ENCODE results near the gene CABP4.
"Not testable (repeated sequence)": the region's sequence is repeated elsewhere in the genome, so short reads cannot be mapped to it uniquely, and the experiment has no call there.

The CABP4 gene

DNA sequence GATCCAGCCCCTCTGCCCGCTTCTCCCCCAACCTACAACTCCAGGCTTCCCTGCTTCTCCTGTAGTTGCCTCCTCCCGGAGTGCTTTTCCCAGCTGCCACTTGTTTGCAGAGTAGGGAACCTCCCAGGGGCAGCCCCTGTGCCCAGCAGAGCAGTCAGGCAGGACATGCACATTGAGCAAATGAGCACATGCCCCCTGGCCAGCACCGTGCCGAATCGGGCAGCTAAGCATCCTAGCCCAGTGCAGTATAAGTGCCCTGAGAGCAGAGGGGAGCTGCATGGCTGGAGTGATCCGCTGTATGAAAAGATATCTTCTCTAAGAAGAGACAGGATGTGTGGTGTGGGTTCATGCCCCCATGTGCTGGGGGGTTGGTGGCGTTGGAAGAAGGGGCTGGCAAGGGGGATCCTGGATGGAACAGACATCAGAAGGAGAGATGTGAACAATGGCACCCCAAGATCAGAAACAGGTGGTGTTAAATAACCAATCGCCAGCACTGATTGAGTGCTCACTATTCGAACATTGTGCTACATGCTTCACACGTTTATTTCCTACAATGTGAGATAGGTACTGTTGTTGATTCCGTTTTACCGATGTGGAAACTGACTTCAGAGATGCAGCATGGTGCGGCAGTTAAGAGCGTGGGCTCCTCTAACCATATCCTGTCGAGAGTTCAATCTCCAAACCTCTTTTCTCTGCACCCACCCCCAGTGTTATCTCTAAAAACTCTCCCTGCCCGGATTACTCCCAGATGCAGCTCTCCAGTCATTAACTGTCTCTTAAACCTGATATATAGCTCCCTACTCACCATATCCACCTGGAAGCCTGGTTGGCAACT lies 28.9 kb downstream of the CABP4 start:
- DNase-seq: no peak

DNA sequence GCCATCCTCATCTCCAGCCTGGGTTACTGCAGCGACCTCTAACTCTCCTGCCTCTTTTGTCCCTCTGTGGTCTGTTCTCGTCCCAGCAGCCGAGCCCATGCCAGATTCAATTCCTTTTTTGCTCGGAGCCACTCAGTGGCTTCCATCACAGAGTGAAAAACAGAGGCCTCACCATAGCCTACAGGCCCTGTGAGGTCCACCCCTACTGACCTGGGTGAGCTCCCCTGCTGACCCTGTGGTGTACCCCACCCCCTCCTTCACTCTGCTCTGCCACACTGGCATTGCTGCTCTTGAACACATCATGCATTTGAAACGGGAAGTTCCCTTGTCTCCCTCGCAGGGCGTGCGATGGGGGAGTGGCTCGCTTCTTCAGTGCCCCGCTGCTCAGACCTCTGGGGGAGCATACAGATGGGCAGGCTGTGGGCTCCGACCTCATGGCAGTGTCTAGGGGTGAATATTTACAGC lies 29.7 kb downstream of the CABP4 start:
- DNase-seq: no peak

- DNase-seq: not testable (repeated sequence)
These were observed 30.8 kb downstream of the CABP4 start for GRCh38 chr11:67485873-67486361.

DNA sequence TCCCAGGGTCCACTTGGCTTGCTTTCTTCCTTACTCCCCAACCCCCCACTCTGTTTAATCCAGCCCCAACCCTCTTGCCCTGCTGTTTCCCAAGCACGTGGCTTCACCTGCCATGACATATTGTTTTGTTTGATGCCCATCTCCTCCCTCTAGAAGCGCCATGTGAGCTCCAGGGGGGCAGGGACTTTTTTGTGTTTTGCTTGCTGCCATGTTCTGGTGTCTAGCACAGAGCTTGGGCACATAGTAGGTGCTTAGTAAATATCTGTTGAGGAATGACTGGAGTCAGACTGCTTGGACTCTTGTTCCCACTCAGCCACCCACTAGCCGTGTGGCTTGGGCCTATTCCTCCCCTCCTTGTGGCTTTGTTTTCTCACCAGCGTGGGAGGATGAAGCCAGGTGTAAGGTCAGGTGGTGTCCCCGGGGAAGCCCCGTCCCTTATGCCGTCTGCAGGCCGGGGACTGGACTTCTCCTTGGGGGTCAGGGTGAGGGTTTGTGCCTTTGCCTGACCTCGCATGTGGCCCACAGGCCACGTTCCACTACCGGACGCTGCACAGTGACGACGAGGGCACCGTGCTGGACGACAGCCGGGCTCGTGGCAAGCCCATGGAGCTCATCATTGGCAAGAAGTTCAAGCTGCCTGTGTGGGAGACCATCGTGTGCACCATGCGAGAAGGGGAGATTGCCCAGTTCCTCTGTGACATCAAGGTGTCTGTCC lies 31.5 kb downstream of the CABP4 start:
- DNase-seq: no peak

- no peak for DNase-seq
These were observed 34.2 kb downstream of the CABP4 start for GRCh38 chr11:67489203-67489884.

DNA sequence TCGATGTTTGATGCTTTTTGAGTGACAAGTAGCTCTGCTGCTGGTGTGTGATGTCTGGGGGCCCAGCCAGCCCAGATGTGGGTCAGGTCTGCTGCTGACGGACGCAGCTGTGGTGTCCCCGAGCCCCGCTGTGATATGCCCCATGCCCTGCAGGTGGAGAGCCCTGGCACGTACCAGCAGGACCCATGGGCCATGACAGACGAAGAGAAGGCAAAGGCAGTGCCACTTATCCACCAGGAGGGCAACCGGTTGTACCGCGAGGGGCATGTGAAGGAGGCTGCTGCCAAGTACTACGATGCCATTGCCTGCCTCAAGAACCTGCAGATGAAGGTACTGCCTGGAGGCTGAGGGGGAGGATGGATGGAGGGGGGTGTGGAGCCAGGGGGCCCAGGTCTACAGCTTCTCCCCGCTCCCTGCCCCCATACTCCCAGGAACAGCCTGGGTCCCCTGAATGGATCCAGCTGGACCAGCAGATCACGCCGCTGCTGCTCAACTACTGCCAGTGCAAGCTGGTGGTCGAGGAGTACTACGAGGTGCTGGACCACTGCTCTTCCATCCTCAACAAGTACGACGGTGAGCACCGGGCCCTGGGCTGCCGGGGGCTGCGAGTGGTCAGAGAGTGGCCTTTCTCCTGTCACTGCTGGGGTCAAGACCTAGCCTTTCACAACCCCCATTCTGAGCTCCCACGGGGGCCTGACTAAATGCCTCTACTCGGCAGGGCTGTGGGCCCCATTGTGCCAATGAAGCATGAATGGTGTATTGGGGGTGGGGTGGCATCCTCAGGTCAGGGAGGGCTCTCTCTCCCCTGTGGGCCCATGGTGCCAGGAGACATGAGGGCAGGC lies 35.0 kb downstream of the CABP4 start:
- no peak for DNase-seq

GRCh38 chr11:67490727-67491065 lies 35.5 kb downstream of the CABP4 start:
- no peak for DNase-seq

- no peak for DNase-seq
These were observed 36.3 kb downstream of the CABP4 start for GRCh38 chr11:67491276-67492068.

- no peak for DNase-seq
These were observed 37.0 kb downstream of the CABP4 start for GRCh38 chr11:67492069-67492727.

DNA sequence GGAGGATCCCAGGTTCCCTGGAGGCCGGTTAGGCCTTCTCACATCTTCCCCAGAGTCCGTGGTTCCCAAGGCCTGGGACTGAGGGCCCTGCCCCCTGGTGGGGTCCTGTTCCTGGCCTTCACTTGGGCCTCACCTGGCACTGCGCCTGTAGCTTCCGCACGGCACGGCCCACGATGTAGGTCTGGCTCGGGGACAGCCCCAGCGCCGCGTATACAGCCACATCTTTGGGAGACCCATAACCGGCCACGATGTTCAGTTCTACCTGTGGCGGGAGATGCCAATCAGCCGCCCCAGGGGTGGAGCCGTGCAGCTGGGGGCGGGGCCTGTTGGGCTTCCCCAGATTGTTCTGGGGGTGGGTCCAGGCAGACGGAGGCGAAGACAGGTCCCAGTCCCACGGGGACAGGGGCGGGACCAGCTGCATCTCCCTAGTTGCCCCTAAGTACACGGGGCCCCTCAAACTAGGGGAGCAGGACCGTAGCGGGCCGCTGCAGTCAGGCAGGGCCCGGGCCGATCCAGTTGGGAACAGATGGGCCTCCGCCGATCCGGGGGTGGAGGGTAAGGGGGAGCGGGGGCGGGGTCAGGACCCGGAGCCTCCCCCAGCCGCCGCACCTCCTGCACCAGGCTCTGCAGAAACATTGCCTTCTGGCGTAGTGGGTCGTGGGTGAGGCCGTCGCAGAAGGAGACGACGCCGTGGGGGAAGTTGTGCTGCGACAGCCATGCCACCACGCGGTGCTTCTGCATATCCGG lies 37.8 kb downstream of the CABP4 start:
- DNase-seq: no peak

GRCh38 chr11:67493548-67494370 lies 38.6 kb downstream of the CABP4 start:
- no peak for DNase-seq

- no peak for DNase-seq
These were observed 39.4 kb downstream of the CABP4 start for GRCh38 chr11:67494371-67495233.

GRCh38 chr11:67495234-67496005 lies 40.3 kb downstream of the CABP4 start:
- DNase-seq: no peak

DNA sequence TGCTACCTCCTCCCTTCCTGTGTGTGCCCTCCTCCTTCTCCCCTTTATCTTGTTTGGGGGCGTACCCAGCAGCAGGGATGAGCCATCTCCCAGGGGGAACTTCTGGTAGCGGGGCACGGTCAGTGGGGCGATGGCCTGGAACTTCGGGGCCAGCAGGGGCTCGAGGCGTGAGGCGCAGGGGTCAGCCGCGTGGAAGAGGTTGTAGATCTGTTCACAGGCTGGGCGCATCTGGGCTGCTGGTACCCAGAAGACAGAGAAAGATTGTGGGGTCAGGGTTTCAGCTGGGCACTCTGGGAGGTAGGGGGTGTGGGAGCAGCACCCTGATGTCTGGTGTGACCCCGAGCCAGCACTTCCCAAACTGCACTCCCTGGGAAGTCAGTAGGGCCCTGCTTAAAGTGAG lies 41.0 kb downstream of the CABP4 start:
- DNase-seq: no peak

- DNase-seq: no peak
These were observed 42.6 kb downstream of the CABP4 start for GRCh38 chr11:67497656-67498291.

GRCh38 chr11:67498544-67498972 lies 43.4 kb downstream of the CABP4 start:
- no peak for DNase-seq
